Stimulated activated CD4-positive, alpha-beta T cell treated with anti-CD3 and anti-CD28 coated beads, Interleukin-4, amount 100 ng/mL, for 24 hours (primary cell): Measurements from ENCODE around the gene NIPAL4.
"Not testable (repeated sequence)": the region's sequence is repeated elsewhere in the genome, so short reads cannot be mapped to it uniquely, and the experiment has no call there.

ENCODE experiments used
- DNase-seq: peaks from one replicate; pipeline ENCODE4 v3.0.0-alpha.2; 2020

Gene NIPAL4

GRCh38 chr5:157463621-157464518 lies 3.9 kb downstream of the NIPAL4 start:
- no peak for DNase-seq

GRCh38 chr5:157464519-157465171 lies 4.6 kb downstream of the NIPAL4 start:
- peak; percentile 77 for DNase-seq

GRCh38 chr5:157468293-157468965 lies 8.4 kb downstream of the NIPAL4 start:
- DNase-seq, result no peak

- no peak for DNase-seq
Measured at GRCh38 chr5:157469073-157469472, 9.1 kb downstream of the NIPAL4 start.

GRCh38 chr5:157469687-157470086 lies 9.7 kb downstream of the NIPAL4 start:
- no peak for DNase-seq

GRCh38 chr5:157470631-157471030 lies 10.6 kb downstream of the NIPAL4 start:
- DNase-seq, result no peak

- DNase-seq, result peak; percentile 34
Measured at GRCh38 chr5:157471709-157472108, 11.7 kb downstream of the NIPAL4 start.

- DNase-seq, result no peak
Measured at GRCh38 chr5:157473383-157474320, 13.6 kb downstream of the NIPAL4 start.

- DNase-seq, result no peak
Measured at GRCh38 chr5:157475432-157475831, 15.4 kb downstream of the NIPAL4 start.

- peak; percentile 27 for DNase-seq
Measured at GRCh38 chr5:157476702-157477408, 16.8 kb downstream of the NIPAL4 start.

- no peak for DNase-seq
Measured at GRCh38 chr5:157477814-157478494, 17.9 kb downstream of the NIPAL4 start.

GRCh38 chr5:157478726-157479125 lies 18.7 kb downstream of the NIPAL4 start:
- no peak for DNase-seq

GRCh38 chr5:157479166-157479565 lies 19.2 kb downstream of the NIPAL4 start:
- no peak for DNase-seq

GRCh38 chr5:157479612-157480510 lies 19.8 kb downstream of the NIPAL4 start:
- no peak for DNase-seq

GRCh38 chr5:157481265-157481664 lies 21.3 kb downstream of the NIPAL4 start:
- DNase-seq, result no peak

- DNase-seq, result no peak
Measured at GRCh38 chr5:157481666-157482065, 21.7 kb downstream of the NIPAL4 start.

GRCh38 chr5:157482702-157483101 lies 22.7 kb downstream of the NIPAL4 start:
- not testable (repeated sequence) for DNase-seq

- no peak for DNase-seq
Measured at GRCh38 chr5:157484768-157485167, 24.8 kb downstream of the NIPAL4 start.

- DNase-seq, result no peak
Measured at GRCh38 chr5:157485340-157485739, 25.3 kb downstream of the NIPAL4 start.

GRCh38 chr5:157485811-157486210 lies 25.8 kb downstream of the NIPAL4 start:
- no peak for DNase-seq
